ENCODE measurements around the gene ADCY7.

GRCh38 chr16:50296807-50297206 is 30.5 kb downstream of the ADCY7 start:
- no peak for TF ChIP-seq POLR2AphosphoS5 (IDR thresholded peaks at IDR 0.05; ENCODE audit: low read depth)
- TF ChIP-seq, protein P1, sequence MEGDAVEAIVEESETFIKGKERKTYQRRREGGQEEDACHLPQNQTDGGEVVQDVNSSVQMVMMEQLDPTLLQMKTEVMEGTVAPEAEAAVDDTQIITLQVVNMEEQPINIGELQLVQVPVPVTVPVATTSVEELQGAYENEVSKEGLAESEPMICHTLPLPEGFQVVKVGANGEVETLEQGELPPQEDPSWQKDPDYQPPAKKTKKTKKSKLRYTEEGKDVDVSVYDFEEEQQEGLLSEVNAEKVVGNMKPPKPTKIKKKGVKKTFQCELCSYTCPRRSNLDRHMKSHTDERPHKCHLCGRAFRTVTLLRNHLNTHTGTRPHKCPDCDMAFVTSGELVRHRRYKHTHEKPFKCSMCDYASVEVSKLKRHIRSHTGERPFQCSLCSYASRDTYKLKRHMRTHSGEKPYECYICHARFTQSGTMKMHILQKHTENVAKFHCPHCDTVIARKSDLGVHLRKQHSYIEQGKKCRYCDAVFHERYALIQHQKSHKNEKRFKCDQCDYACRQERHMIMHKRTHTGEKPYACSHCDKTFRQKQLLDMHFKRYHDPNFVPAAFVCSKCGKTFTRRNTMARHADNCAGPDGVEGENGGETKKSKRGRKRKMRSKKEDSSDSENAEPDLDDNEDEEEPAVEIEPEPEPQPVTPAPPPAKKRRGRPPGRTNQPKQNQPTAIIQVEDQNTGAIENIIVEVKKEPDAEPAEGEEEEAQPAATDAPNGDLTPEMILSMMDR (IDR thresholded peaks at IDR 0.05; ENCODE audit: insufficient read depth, low read length): no peak
